ENCODE results near the gene FAM169A.
"Not testable (repeated sequence)": the region's sequence is repeated elsewhere in the genome, so short reads cannot be mapped to it uniquely, and the experiment has no call there.

FAM169A gene, protein sequence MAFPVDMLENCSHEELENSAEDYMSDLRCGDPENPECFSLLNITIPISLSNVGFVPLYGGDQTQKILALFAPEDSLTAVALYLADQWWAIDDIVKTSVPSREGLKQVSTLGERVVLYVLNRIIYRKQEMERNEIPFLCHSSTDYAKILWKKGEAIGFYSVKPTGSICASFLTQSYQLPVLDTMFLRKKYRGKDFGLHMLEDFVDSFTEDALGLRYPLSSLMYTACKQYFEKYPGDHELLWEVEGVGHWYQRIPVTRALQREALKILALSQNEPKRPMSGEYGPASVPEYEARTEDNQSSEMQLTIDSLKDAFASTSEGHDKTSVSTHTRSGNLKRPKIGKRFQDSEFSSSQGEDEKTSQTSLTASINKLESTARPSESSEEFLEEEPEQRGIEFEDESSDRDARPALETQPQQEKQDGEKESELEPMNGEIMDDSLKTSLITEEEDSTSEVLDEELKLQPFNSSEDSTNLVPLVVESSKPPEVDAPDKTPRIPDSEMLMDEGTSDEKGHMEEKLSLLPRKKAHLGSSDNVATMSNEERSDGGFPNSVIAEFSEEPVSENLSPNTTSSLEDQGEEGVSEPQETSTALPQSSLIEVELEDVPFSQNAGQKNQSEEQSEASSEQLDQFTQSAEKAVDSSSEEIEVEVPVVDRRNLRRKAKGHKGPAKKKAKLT

GRCh38 chr5:74865804-74866595 is at the start of gene FAM169A:
TSS of gene FAM169A (minus strand) at chr5:74866387. CDS start at chr5:74841676, 24,711 bp downstream.
- peak in 1 of 2 donors; percentile 15 for DNase-seq (ENCODE audit: low read depth in 2 of 2, low spot score in 1 of 2)

DNA sequence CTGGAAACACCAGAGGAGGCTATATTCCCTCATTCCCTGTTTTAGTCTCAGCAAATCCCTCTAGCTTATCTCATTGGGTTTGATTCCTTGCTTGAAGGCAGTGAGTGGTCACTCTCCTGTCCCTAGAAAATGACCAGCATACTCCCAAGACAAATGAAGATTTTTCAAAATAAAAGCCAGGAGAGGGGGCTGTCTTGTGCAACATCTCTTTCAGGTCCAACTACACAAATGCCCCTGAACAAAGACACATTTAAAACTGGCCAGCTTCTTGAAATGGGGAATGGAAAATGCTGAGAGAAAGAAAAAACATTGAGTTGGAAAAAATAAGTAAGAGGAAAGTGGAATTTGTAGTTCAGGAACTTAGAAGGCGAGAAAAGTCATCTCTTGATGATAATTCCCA is 49.3 kb upstream of the FAM169A start:
- DNase-seq (ENCODE audit: low read depth in 2 of 2, low spot score in 1 of 2) = no peak

GRCh38 chr5:74911421-74911820 is 45.2 kb upstream of the FAM169A start:
- not testable (repeated sequence) for DNase-seq (ENCODE audit: low read depth in 2 of 2, low spot score in 1 of 2)

DNA sequence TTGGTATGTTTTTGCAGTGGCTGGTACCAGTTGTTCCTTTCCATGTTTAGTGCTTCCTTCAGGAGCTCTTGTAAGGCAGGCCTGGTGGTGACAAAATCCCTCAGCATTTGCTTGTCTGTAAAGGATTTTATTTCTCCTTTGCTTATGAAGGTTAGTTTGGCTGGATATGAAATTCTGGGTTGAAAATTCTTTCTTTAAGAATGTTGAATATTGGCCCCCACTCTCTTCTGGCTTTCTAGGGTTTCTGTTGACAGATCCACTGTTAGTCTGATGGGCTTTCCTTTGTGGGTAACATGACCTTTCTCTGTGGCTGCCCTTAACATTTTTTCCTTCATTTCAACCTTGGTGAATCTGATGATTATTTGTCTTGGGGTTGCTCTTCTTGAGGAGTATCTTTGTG is 43.7 kb upstream of the FAM169A start:
- not testable (repeated sequence) for DNase-seq (ENCODE audit: low read depth in 2 of 2, low spot score in 1 of 2)

GRCh38 chr5:74908237-74908636 is 42.0 kb upstream of the FAM169A start:
- not testable (repeated sequence) for DNase-seq (ENCODE audit: low read depth in 2 of 2, low spot score in 1 of 2)

DNA sequence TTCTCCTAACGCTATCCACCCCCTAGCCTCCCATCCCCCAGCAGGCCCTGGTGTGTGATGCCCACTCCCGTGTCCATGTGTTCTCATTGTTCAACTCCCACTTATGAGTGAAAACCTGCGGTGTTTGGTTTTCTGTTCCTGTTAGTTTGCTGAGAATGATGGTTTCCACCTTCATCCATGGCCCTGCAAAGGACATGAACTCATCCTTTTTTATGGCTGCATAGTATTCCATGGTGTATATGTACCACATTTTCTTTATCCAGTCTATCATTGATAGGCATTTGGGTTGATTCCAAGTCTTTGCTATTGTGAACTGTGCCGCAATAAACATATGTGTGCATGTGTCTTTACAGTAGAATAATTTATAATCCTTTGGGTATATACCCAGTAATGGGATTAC is 38.5 kb upstream of the FAM169A start:
- DNase-seq (ENCODE audit: low read depth in 2 of 2, low spot score in 1 of 2) = not testable (repeated sequence)

GRCh38 chr5:74903165-74903787 is 37.1 kb upstream of the FAM169A start:
- DNase-seq (ENCODE audit: low read depth in 2 of 2, low spot score in 1 of 2) = no peak

GRCh38 chr5:74897049-74897448 is 30.9 kb upstream of the FAM169A start:
- no peak for DNase-seq (ENCODE audit: low read depth in 2 of 2, low spot score in 1 of 2)

DNA sequence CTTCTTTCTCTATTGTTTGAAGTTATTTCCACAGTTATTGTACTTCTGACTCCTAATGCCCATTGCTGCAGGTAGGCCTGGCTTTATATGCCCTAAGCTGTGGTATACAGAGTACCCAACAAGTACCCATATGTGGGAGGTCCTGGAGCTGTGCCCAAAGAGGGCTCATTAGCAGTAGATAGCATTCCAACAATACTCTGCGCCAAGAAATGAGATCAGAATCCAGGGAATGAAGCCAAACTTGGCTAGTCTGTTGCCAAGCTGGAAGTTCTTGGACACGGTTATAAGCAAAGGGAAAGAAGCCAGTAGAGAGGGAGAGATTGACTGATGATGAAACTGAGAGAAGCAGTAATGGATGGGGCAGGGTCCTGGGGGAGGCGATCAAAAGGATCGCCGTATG is 29.7 kb upstream of the FAM169A start:
- DNase-seq (ENCODE audit: low read depth in 2 of 2, low spot score in 1 of 2) = no peak

- DNase-seq (ENCODE audit: low read depth in 2 of 2, low spot score in 1 of 2) = no peak
Observed at GRCh38 chr5:74894351-74894750, 28.2 kb upstream of the FAM169A start.

GRCh38 chr5:74892921-74893320 is 26.7 kb upstream of the FAM169A start:
- no peak for DNase-seq (ENCODE audit: low read depth in 2 of 2, low spot score in 1 of 2)

DNA sequence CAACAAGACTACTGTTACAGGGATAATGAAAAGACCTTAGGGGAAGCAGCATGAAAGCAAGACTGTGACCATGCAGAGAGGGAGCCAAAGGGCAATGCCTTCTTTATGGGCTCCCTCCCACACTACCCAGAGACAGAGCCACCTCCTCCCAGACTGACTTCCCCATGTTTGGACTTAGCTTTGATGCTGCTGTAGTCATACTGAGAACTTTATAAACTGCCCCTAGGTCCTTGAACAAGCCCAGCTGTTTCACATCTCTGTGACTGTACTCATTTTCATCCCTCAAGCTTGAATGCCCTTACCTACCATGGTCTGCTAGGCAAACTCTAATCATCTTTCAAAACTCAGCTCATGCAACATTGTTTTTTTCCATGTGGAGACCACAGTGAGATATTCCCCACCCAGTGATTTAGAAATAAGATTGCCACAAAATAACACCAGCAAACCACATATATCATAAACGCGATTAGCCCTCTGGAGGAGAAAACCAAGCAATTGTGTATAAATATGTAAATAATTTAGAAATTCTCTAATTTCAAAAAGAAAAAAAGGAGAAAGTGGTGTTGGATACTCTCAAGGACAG is 23.4 kb upstream of the FAM169A start:
- no peak for DNase-seq (ENCODE audit: low read depth in 2 of 2, low spot score in 1 of 2)

GRCh38 chr5:74888117-74888516 is 21.9 kb upstream of the FAM169A start:
- DNase-seq (ENCODE audit: low read depth in 2 of 2, low spot score in 1 of 2) = no peak

- DNase-seq (ENCODE audit: low read depth in 2 of 2, low spot score in 1 of 2) = no peak
Observed at GRCh38 chr5:74885170-74885569, 19.0 kb upstream of the FAM169A start.

GRCh38 chr5:74882379-74883134 is 16.4 kb upstream of the FAM169A start:
- not testable (repeated sequence) for DNase-seq (ENCODE audit: low read depth in 2 of 2, low spot score in 1 of 2)

DNA sequence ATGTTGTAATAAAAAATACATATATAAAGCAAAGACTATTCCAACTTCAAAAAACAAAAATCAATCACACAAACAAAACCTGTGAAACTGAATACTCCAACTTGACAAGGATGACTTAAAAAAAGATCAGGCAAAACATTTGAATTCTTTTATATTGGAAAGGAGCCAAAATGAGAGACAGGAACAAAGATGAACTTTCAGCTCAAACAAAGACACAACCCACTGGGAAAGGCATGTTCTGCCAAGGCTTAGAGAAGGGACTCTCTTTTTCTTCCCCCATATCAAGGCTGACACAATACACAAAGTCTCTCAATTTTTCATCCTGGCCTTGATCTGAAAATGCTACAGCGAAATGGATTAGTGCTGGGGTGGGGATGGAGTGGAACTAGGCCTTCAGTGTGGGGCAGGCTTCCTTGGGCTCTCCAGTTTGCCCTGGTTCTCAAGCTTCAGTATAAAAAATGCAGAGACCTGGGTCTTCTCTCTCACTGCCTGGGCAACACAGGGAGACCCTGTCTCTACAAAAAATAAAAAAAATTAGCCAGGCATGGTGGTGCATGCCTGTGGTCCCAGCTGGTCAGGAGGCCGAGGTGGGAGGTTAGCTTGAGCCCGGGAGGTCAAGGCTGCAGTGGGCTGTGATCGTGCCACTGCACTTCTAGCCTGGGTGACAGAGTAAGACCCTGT is 11.6 kb upstream of the FAM169A start:
- DNase-seq (ENCODE audit: low read depth in 2 of 2, low spot score in 1 of 2) = no peak

DNA sequence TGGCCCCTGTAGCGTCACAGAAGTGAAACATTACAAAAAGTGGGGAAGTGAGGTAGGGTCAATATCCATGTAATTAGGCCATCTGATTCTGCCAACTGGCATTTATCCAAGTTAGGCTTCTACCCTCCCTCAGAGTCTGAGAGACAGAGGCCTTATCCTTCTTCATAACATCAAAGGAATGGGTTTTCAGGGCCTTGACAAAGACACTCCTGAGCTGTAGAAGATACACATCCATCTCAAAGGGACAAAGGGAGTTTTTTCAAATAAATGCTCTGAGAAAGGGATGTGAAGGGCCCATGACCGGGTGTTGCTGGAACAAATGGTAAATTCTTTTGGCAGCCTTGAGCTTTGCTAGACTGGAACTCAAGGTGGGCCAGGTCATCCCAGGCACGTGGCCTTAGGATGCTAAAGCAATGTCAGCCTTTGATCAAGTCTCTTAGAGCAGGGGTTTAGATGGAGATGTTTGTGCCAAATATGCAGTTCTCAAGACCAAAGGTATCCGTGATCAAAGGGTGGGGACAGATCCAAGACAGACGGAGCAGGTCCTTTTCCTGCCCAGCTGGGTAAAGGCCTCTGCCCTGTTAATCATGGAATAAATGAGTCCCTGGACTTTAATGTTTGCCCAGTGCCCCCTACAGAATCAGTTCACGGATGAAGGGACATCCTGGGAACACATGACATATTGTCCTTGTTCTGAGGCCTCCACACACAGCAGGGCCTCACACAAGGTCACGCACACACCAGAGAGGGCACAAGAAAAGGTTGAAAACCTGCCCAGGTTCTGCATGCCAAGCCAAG is 10.0 kb upstream of the FAM169A start:
- no peak for DNase-seq (ENCODE audit: low read depth in 2 of 2, low spot score in 1 of 2)

DNA sequence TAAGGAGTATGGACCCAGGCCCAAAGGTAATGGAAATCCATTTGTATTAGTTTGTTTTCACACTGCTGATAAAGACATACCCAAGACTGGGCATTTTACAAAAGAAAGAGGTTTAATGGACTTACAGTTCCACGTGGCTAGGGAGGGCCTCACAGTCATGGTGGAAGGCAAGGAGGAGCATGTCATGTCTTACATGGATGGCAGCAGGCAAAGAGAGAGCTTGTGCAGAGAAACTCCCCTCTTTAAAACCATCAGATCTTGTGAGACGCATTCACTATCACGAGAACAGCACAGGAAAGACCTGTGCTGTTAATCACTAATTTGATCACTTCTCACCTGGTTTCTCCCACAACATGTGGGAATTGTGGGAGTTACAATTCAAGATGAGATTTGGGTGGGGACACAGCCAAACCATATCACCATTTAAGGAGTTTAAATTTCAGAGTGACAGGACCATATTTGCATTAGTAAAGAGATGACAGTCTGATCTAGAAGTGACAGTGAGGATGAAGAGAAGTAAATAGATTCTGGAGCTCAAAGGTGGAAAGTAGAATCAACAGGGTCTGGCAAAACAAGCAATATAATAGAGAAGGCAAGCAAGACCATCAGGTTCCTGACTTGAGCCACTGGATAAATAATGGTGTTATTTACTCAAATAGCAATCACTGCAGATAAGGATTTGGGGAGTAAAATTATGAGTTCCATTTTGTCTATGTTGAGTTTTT is 7.5 kb upstream of the FAM169A start:
- DNase-seq (ENCODE audit: low read depth in 2 of 2, low spot score in 1 of 2) = no peak
